GM21619 (cell line): ENCODE data around the gene ZSCAN5A.
"Not testable (repeated sequence)": the region's sequence is repeated elsewhere in the genome, so short reads cannot be mapped to it uniquely, and the experiment has no call there.

ENCODE experiments used
- ATAC-seq: cut with Tn5 transposase; IDR thresholded peaks from one replicate; pipeline ENCODE4 v1.9.1; 2021; ENCODE audit not compliant: unreplicated experiment

ZSCAN5A gene

GRCh38 chr19:56217039-56217949 lies 97.3 kb downstream of the ZSCAN5A start:
- ATAC-seq, result no peak

- no peak for ATAC-seq
Observed at GRCh38 chr19:56211718-56212117, 102.9 kb downstream of the ZSCAN5A start.

GRCh38 chr19:56210036-56210435 lies 104.6 kb downstream of the ZSCAN5A start:
- not testable (repeated sequence) for ATAC-seq

GRCh38 chr19:56209091-56209490 lies 105.5 kb downstream of the ZSCAN5A start:
- no peak for ATAC-seq

- not testable (repeated sequence) for ATAC-seq
Observed at GRCh38 chr19:56207581-56207980, 107.1 kb downstream of the ZSCAN5A start.

GRCh38 chr19:56201973-56202372 lies 112.7 kb downstream of the ZSCAN5A start, which contains the start of gene ZSCAN5C:
TSS of gene ZSCAN5C (plus strand) at chr19:56202273. CDS start at chr19:56205914, 3,641 bp downstream.
- ATAC-seq, result no peak

GRCh38 chr19:56199687-56200086 lies 115.0 kb downstream of the ZSCAN5A start:
- no peak for ATAC-seq

- not testable (repeated sequence) for ATAC-seq
Observed at GRCh38 chr19:56197646-56198045, 117.0 kb downstream of the ZSCAN5A start, which contains the start of gene ZSCAN5B. TSS of gene ZSCAN5B (minus strand) at chr19:56197783. CDS start at chr19:56193052, 4,731 bp downstream.

GRCh38 chr19:56193981-56194640 lies 120.5 kb downstream of the ZSCAN5A start:
- no peak for ATAC-seq

- ATAC-seq, result no peak
Observed at GRCh38 chr19:56191711-56192110, 122.9 kb downstream of the ZSCAN5A start.

GRCh38 chr19:56191115-56191514 lies 123.5 kb downstream of the ZSCAN5A start:
- no peak for ATAC-seq

- no peak for ATAC-seq
Observed at GRCh38 chr19:56189785-56190184, 124.9 kb downstream of the ZSCAN5A start.

GRCh38 chr19:56177564-56178243 lies 136.9 kb downstream of the ZSCAN5A start:
- ATAC-seq, result no peak

GRCh38 chr19:56176881-56177280 lies 137.8 kb downstream of the ZSCAN5A start:
- no peak for ATAC-seq

- ATAC-seq, result not testable (repeated sequence)
Observed at GRCh38 chr19:56176310-56176709, 138.3 kb downstream of the ZSCAN5A start.

GRCh38 chr19:56175861-56176307 lies 138.8 kb downstream of the ZSCAN5A start, which contains the start of gene GALP:
TSS of gene GALP (plus strand) at chr19:56176008. CDS start at chr19:56177109, 1,101 bp downstream.
- ATAC-seq, result not testable (repeated sequence)

- ATAC-seq, result no peak
Observed at GRCh38 chr19:56174550-56174949, 140.1 kb downstream of the ZSCAN5A start.

- ATAC-seq, result no peak
Observed at GRCh38 chr19:56174086-56174485, 140.6 kb downstream of the ZSCAN5A start.
